GM19238 (cell line): ENCODE data around the gene DGCR8.

Experiments used
- DNase-seq: peaks from one replicate; pipeline ENCODE4 v3.0.0; 2011; ENCODE audit warnings: low spot score; ENCODE audit not compliant: insufficient read length

The DGCR8 gene

DNA sequence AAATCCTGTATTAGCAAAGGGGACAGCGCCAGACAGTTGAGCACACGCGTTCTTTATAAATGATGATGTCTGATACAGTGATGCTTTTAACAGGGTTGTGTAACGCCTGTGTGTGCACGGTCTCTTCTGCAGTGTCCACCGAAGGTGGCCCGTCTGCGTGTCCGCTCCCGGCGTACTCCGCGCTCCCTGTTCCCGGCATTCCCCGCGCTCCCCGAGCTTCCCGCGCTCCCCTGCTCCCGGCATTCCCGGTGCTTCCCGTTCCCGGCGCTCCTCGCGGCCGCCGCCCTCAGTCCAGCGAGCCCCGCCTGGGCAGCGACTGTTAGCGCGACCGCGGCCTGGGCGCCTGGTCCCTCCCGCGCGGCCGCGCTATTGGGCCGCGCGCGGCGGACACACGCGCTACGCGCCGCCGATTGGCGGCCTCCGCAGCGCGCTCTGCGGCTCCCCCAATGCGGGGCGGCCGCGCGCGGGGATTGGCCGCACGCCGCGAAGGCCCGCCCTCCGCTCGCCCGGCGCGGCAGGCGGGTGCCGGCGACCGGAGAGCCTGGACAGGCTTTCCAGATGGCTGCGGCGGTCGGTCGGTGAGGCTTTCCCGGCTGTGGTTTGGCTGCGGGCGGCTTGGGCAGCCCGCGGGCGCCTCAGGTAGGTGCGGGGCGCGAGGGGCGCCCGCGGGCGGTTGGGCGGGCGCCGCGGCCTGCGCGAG lies at the start of gene DGCR8:
TSS of gene DGCR8 (plus strand) at position 497 of the 700 bp plus-strand sequence. CDS start 5,723 bp downstream, outside the sequence.
- DNase-seq, result peak; percentile 98

- no peak for DNase-seq
Measured at GRCh38 chr22:20031732-20032406, 48.2 kb upstream of the DGCR8 start.

- DNase-seq, result no peak
Measured at GRCh38 chr22:20032407-20032991, 47.5 kb upstream of the DGCR8 start.

DNA sequence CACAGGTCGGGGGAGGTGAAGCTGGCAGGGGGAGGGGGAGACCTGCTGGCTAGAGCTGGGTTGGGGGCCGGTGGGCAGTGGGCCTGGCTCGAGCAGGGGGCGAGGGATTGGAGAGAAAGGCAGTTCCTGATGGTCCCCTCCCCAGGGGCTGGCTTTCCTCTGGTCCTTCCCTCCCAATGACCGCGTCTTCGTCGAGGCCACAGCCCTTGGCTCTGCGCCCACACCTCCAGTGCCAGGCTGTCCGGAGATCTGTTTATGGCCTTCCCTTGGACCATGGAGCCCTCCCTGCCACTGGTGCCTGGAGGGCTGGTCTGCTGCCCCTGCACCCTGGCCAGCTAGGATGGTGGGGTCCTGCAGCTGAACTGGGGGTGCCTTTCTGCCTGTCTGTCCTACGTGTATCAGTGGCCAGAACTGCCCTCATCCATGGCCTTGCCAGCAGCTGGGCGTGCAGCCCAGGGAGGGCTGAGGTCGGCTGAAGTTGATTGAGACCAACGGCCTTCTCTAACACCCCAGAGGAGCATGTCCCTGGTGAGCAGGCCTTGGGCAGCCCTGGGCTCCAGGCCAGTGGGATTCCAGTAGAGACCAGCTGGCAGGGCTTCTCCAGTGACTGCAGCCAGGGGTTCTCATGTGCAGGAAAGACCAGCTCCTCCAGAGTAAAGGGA lies 46.9 kb upstream of the DGCR8 start:
- no peak for DNase-seq

DNA sequence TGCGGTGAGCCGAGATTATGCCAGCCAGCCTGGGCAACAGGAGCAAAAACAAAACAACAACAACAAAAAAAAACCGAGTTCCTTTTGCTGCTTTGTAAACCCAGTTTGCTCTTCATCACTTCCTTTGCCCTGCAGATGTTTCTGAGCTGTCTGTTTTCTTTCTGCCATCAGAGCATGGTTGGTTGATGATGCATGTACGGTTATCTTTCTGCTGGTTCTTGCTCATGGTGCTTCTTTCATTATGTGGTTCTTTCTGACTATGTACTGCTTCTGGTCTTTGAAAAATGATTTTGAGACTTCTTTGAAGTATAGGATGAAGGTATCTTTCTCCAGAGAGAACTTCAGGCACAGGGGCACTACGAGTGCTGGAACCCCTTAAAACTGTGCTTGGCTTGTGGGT lies 45.9 kb upstream of the DGCR8 start:
- DNase-seq, result no peak

DNA sequence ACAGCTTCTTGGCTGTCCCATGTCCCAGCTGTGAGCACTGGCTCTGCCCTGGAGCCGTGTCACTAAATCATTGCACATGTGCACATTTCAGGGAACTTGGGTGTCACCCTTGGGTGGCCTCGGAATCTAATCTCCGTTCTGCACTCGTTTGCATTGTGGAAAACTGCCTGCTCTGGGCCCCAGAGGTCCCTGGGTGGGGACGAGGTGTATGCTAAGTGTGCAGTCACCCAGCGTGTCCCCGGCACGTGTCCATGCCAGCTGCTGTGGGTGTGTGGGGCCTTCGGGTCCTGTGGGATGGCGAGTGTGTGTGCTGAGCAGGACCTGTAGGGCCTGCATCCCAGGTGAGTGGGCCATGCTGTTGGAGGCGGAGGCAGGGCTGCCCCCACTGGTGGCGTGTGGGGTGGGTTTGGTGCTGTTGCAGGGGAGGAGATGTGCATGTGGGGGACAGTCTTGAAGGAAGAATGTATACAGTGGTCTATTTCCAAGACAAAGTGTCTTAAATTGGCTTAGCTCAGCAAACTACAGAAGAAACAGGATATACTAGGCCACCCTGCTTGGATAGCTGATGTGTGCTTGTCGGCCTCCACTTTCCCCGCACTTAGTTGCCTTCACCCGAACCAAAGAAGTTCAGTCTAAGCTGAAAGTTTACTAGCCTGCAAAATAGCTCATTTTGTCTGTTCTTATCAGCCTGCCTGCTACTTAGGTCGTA lies 44.5 kb upstream of the DGCR8 start:
- no peak for DNase-seq

- DNase-seq, result no peak
Measured at GRCh38 chr22:20036084-20036482, 44.0 kb upstream of the DGCR8 start.

DNA sequence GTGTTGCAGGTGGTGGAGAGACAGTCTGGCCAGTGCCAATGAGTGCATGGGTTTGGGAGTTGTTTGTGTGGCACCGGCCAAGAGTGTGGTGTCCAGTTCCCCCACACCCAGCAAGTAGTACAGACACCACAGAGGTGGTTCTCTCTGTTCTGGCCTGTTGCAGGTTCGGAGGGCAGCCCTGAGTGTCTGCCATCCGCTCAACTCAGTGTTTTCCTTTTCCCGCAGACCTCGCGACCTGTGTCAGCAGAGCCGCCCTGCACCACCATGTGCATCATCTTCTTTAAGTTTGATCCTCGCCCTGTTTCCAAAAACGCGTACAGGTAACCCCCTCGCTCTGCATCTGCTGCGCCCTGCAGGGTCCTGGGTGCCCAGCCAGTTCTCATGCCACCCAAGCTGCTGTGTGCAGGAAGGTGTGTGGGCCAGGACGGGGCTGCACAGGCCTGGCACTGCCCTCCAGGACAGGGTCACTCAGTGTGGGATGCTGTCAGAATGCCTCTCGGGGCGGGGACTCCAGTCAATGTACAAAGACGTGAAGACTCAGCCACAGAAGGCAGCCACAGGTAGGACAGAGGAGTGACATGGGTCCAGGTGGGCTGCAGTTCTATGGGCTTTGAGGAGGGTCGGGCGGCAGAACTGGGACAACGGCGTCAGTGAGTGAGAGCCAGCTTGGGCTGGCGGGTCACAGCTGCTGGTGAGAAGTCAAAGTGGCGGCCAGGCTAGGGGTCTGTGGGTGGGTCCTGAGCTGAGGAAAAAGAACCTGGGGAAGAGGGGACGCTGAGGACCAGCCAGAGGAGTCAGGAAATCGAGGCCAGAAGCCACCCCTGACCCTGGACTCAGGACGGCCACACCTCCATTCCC lies 43.3 kb upstream of the DGCR8 start:
- DNase-seq, result no peak

GRCh38 chr22:20037419-20037818 lies 42.6 kb upstream of the DGCR8 start:
- no peak for DNase-seq

DNA sequence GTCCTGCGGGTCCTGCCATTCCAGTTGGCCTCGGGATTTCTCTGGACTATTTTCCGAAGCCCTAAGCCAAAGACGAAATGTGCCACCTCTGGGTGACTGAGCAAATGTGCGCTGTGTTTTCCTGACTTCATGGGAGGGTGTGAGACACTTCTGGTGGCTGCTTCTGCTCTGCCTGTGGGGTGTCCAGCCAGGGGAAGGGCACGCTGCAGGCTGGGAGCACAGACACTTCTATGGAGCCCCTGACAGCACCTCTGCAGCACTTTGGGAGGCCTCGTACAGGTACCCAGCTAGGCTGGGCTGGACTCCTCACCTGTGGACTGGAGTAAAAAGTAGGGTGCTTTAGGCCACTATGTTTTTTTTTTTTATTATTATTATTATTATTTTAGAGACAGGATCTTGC lies 41.5 kb upstream of the DGCR8 start:
- DNase-seq, result no peak

DNA sequence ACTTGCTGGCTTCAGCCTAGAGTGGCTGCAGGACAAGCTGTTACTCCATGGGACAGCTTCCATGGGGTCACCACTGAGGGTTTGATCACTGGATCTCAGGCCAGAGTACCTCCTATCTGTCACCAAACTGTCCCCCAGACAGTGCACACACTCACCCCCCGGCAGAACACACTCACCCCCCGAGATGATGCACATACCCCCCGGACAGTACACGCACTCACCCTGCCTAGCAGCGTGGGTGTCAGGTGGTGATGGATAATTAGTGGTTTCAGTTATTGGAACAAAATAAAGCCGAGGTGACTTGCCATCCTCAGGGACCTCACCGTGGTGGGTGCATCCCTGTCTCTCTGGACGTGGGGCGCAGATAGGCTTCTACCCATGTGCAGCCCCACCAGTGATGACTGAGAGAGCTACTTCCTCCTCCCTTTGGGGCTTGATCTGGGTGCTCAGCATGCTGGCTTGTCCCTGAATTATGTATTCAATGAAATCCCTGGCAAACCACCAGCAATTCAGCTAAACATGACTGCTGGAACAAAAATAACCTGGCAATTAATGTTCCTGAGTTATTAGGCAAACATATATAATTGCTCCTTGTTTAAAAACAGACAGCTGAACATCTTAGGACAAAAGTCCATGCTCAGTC lies 40.2 kb upstream of the DGCR8 start:
- DNase-seq, result no peak

DNA sequence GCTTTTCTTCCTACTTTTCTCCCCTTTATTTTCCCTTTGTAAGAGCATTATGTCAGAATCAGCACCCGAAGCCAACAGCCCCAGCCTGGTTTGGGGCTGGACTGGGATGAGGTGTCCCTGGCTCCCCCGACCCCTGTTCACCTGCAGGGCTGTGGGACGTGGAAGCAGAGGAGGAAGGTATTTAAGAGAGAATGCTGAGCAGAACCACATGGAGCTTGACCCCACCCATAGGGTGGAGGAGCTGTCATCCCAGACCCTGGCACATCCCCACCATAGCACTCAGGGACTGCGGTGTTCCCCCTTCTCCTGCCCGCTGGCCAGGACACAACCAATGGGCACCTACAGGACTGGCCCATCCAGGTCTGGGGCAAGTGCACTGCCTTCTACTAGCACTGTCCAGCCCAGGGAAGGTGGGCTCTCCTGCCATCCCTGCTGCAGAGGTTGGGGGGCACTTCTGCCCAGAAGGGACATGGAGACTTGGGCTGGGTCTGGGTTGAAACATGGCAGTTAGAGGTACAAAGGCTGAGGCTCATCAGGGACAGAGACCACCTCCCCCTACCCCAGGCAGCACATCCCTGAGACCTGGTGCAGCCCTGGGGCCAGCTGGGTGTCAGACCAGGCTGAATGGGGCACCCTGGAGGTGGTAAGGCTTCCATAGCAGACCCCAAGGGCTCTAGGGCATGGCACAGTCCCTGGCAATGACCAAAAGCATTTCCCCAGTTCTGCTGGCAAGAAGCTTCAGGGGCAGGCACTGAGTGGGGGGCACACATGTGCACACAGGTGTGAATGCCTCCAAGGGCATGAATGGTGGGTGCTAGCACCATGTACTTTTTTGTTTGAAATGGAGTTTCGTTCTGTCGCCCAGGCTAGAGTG lies 39.5 kb upstream of the DGCR8 start:
- DNase-seq, result no peak

GRCh38 chr22:20043057-20043996 lies 36.7 kb upstream of the DGCR8 start:
- DNase-seq, result no peak

- no peak for DNase-seq
Measured at GRCh38 chr22:20043997-20044342, 36.1 kb upstream of the DGCR8 start.

DNA sequence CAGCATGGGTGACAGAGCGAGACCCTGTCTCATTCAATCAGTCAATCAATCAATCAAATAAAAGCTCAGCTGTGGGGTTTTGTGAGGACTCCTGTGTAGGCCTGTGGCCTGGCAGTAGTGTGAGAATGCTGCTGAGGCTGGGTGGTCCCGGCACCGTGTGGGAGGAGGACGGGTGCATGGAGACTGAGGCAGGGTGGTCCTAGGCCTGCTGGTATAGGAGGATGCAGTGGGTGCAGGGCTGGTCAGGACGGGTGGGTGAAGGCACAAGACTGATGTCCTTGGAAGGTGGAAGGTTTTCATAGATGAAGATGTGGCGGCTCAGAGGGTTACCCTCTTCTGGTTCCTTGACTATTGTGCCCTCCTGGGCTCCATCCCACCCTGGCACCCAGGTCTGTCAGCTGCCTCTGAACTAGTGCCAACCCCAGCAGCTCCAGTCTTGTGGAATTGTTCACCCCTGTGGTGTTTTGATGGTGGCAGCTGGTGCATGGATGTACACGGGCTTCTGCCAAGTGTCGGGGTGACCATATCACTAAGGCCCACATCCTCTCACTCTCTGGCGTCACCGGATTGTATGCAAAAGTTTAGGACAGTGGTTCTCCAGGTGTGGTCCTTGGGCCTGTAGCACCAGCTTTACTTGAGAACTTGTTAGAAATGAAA lies 35.4 kb upstream of the DGCR8 start:
- DNase-seq, result no peak

DNA sequence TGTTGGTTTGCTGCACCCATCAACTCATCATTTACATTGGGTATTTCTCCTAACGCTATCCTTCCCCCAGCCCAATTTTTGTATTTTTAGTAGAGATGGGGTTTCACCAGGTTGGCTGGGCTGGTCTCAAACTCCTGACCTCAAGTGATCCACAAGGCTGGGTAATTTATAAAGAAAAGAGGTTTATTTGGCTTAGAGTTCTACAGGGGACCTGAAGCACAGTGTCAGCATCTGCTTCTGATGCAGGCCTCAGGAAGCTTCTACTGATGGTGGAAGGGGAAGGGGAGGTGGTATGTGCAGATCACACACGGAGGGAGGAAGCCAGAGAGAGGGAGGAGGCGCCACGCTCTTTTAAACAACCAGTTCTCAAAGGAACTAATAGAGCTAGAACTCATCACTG lies 33.3 kb upstream of the DGCR8 start:
- DNase-seq, result no peak

- DNase-seq, result no peak
Measured at GRCh38 chr22:20051927-20052308, 28.1 kb upstream of the DGCR8 start.
